Prostate gland (tissue), 2 donors: Measurements from ENCODE around the gene GIMAP7.

Experiments
- POLR2A ChIP-seq: fragments of 450-650 bp; IDR thresholded peaks from one replicate; pipeline ENCODE4 v1.6.1; 2016; ENCODE audit warnings: antibody characterized with exemption, mild to moderate bottlenecking
- TF ChIP-seq, protein P1 (sequence below), 4 experiments: fragments of 200-600 bp in 2 of 4; fragments of 450-650 bp in 2 of 4; sonication (generic) in 2 of 4; IDR thresholded peaks; 1 replicate in 3 of 4; 2 replicates in 1 of 4; pipeline ENCODE4 v1.5.1; 2016 to 2019; ENCODE audit warnings: antibody characterized with exemption in 4 of 4, mild to moderate bottlenecking in 2 of 4, moderate library complexity in 2 of 4

DNA sequence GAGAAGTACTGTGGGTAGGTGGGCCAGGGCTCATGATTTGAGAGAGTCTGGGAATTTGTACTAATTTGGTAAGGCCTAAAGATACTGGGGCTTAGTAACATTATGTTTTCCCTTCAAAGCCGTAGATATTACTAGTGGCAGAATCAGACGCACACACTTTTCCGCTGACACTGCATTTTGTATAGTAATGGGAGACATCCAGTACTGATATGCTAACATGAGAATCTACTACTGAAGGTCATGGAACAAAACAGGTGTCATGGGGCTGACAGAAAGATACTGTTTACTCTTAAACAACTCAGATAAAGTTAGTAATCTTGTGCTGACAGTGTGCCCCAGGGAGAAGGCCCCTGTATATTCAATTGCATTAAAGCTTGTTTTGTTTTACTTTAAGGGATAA is 11.1 kb upstream of the GIMAP7 start:
- TF ChIP-seq, protein P1, sequence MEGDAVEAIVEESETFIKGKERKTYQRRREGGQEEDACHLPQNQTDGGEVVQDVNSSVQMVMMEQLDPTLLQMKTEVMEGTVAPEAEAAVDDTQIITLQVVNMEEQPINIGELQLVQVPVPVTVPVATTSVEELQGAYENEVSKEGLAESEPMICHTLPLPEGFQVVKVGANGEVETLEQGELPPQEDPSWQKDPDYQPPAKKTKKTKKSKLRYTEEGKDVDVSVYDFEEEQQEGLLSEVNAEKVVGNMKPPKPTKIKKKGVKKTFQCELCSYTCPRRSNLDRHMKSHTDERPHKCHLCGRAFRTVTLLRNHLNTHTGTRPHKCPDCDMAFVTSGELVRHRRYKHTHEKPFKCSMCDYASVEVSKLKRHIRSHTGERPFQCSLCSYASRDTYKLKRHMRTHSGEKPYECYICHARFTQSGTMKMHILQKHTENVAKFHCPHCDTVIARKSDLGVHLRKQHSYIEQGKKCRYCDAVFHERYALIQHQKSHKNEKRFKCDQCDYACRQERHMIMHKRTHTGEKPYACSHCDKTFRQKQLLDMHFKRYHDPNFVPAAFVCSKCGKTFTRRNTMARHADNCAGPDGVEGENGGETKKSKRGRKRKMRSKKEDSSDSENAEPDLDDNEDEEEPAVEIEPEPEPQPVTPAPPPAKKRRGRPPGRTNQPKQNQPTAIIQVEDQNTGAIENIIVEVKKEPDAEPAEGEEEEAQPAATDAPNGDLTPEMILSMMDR (IDR thresholded peaks at IDR 0.05) = no peak
- TF ChIP-seq POLR2A = no peak
